HUDEP-2 (cell line): ENCODE results near the gene CDKN1B.

Experiments used
- DNase-seq, 76 experiments: peaks; one replicate each; lab custom pipeline; 2025; ENCODE audit not compliant: unreplicated experiment in 76 of 76; lab: John Stamatoyannopoulos, UW

The CDKN1B gene

GRCh38 chr12:12716793-12717585, at the start of gene CDKN1B:
Gene CDKN1B, plus strand, starts transcription at chr12:12717368. Its CDS starts 472 bp downstream, at chr12:12717840.
- DNase-seq, result peak in 75 of 76 experiments; percentile 30 to 93 (median 87)

GRCh38 chr12:12668005-12668404, 49.2 kb upstream of the CDKN1B start:
- no peak for DNase-seq

GRCh38 chr12:12669020-12669419, 48.1 kb upstream of the CDKN1B start:
- DNase-seq, result no peak

DNA sequence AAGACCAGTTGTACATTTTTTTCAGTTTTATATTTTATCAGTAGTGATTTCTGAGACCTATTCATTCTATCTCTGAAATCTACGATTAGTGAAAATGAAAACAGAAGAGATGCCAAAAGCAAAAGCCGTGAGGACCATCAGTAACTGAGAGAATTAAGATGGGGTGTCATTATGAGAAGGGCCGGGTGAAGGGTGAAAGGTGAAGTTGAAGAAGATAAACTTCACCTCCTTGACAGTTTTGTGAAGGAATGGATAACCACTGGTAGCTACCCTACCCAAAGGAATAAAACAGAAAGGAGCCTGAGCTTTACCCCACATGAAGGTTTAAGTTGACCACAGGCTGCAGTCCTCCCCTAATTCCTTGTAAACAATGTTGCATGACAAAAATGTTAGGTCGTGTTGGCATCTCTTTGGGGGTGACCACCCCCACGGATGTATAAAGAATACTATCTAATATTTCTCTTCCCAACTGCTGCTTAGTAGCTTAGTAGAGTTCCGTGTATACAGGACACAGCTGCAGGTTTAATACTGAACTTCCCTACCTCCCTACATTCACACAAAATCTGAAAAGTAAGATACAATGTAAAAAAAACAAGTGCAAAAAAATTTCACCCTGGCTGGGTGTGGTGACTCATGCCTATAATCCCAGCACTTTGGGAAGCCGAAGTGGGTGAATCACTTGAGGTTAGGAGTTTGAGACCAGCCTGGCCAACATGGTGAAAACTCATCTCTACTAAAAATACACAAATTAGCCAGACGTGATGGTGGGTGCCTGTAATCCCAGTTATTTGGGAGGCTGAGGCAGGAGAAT, 45.1 kb upstream of the CDKN1B start:
- no peak for DNase-seq

DNA sequence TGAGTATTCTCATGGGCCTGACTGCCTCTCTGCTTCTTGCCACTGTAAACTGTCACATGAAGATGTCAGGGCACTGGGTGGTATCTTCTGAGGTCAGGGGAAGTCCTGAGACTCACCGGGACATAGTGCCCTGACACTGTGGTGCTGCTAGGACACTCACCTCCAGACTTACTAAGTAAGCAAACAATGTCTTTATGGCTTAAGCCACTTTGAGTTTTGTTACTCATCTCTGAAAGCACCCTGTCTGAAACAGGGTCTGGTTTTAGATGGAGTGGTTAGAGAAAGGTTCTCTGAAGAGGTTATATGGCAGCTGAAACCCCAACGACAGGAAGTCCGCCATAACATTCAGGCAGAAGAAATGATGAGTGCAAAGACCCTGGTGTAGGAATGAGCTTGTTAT, 43.9 kb upstream of the CDKN1B start:
- no peak for DNase-seq

DNA sequence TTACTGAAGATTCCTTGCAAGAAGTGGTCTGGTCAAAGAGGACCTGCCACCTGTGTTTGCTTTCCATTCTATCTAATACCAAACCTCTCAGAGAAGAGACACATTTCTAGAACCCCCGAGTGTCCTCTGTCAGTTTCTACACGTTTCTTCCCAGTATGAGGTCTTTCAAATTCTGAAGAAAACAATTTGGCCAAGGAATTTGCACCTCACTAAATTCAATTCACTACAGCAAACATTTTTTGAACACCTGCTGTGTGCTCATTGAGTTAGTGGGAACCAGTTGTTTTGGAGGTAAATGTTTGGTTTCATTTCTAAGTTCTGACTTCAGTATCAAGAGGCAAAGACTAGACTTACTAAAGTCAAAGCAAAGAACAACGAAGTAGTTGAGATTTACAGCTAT, 40.6 kb upstream of the CDKN1B start:
- no peak for DNase-seq

- DNase-seq, result no peak
Observed at GRCh38 chr12:12681061-12681765, 36.0 kb upstream of the CDKN1B start.

GRCh38 chr12:12682284-12682683, 34.9 kb upstream of the CDKN1B start:
- DNase-seq, result no peak

GRCh38 chr12:12683136-12683697, 34.0 kb upstream of the CDKN1B start:
- DNase-seq, result no peak

DNA sequence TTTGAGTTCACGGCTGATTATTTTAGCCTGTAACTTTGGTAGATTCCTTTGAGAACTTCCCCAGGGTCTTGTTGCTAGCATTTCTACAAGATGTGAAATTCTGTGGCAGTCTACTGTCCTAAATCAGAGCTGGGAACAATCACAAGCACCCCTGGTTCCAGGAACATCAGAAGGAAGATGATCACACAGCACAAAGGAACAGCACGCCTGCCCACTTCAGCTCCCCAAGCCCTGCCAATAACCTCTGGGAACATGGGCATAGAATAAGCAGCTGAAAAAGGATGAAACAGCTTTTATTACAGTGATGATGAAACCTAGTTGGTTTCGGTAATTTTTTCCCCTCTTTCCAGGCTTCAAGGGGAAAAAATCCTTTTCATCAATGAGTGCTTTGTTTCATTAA, 33.4 kb upstream of the CDKN1B start:
- DNase-seq, result no peak

GRCh38 chr12:12684375-12685106, 32.6 kb upstream of the CDKN1B start:
- peak in 14 of 76 experiments; percentile 2 to 36 (median 12) for DNase-seq

DNA sequence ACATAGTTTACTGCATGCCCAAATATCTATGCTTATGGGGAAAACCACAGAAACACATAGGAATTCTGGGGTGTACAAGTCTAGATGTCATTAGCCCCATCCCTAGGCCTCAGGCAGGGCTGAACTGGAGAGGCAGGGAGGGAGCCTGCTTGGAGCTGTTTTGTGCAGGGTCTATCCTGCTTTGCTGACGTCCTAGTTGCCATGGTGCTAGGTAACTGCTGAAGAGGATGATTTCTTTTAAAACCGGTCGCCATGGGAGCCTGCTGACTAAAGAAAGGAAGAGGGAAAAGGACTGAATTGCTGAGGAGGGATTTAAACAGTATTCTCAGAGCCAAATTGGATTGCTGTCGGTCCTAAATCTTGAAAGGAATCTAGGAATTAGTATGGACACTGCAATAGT, 31.9 kb upstream of the CDKN1B start:
- DNase-seq, result no peak

DNA sequence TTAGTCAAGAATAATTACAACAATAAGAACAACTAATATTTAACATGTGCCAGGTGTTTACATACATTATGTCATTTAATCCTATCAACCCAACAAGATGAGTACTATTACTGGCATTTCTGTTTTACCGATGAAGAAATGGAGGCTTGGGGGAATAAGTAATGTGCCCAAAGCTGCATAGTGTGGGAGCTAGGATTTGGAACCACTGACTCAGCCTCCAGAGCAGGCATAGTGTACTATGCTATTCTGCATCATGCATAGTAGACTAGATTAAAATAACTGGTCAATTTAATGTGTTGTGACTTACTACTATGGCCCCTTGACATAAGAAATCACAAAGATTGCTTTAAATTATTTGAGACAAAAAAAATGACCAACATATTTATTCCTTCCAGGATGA, 30.7 kb upstream of the CDKN1B start:
- DNase-seq, result no peak

- DNase-seq, result no peak
Observed at GRCh38 chr12:12686925-12687324, 30.2 kb upstream of the CDKN1B start.

- no peak for DNase-seq
Observed at GRCh38 chr12:12689647-12690300, 27.4 kb upstream of the CDKN1B start.

DNA sequence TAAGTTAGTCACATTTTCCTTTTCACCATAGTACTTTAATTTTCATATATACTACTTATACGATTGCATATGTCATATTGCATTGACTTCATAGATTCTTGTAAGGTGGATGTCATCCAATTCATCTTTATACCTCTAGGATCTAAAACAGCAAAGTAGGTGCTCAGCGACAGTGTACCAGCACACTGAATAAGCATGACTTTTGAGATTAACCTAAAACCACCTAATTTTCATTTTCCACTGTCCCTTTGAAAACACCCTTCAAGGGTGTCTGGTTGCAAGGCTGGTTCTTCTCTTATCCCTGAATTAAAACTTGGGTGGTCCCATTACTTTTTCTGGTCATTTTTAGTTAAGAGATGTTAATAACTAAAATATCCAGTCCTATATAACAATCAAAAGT, 25.6 kb upstream of the CDKN1B start:
- DNase-seq, result no peak

GRCh38 chr12:12693111-12693671, 24.0 kb upstream of the CDKN1B start:
- DNase-seq, result no peak

DNA sequence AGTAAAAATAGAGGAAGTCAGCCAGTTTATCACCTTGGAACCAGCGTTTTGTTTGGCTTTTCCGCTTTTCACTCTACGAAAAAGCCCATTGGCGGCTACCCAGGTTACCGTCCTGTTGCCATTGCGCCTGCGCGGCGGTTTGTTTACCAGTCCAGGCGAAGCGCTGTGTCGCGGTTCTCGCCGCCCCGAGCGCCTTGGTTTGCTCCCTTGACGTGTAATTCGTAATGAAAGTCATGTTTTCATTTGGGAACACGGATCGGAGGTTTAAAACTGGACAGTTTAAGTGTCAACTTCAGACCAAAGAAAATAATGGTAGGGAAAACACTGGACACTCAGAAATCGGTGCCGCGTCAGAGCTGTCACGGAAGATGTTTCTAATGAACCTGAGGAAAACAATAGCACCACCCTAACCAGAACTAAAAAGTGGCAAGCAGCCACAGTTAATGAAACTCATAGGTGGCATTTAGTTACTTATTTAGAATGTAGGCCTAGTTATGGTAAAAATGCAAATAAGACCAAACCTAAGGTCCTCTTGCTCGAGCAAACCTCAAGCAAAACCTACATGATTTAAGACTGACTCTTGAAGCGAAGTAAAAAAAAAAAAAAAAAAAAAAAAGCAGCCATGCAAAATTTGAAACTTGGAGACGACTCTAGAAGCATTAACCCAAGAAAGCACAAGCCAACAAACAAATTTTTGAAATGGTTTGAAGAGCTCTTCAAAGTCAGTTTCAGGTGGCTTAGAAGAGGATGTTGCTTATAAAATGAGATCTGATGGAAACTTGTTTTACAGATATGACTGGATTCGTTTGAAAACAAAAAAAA, 20.4 kb upstream of the CDKN1B start:
- peak; percentile 16 to 89 (median 80) for DNase-seq

GRCh38 chr12:12699345-12699744, 17.8 kb upstream of the CDKN1B start:
- DNase-seq, result no peak
